ENCODE measurements around the gene FYCO1. TPM values are rescaled to one million over a fixed set of nuclear protein-coding genes. Genes with fewer than 3 reads are reported as not detected.

The FYCO1 gene
- total RNA-seq, 2 experiments from 2014 or later: 12.1 to 14.5 TPM

DNA sequence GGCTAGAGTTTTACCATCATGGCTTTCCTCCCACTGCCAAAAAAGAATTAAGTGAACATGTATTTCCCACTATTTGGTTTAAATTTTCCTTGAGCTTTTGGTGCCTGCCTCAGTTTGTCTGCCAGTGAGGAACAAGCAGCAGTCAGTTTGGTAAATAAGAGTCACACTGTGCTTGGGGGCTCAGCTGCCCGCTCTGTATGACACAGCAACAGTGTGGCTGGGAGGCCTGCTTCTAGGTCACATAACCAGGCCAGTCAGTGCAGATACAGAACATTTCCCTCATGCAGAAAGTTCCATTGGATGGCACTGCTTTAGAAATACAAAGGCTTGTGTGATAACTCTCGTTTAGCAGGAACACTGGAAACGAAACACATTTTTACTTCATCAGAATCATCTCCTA is 25.7 kb downstream of the FYCO1 start:
- CTCF ChIA-PET: interaction anchor here (1.0 kb wide), 1 partner anchor 10 kb away, joined by 3 read pairs; no protein-coding TSS in a partner anchor
- POLR2A ChIA-PET: no interaction called here

DNA sequence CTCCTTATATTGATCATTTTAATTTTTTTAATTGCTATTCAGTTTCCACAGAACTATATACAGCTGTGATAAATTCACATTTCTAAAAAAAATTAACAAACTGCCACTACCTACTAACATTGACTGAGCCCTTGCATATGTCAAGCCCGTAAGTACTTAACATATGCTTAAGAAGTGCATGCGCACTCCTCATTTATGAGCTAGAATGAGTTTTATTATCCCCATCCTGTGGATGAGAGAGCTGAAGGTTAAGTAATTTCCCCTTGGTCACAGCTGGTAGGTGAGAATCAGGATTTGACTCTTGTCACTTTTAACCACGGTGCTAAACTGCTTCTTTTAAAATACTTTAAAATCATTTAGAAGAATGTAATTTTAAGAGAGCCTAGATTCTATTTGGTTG is 26.5 kb downstream of the FYCO1 start:
- POLR2A ChIA-PET: no interaction called here
- CTCF ChIA-PET: interaction anchor here (1.0 to 1.1 kb wide), 2 partner anchors 11 to 110 kb away, joined by 3 read pairs; no protein-coding TSS in a partner anchor

DNA sequence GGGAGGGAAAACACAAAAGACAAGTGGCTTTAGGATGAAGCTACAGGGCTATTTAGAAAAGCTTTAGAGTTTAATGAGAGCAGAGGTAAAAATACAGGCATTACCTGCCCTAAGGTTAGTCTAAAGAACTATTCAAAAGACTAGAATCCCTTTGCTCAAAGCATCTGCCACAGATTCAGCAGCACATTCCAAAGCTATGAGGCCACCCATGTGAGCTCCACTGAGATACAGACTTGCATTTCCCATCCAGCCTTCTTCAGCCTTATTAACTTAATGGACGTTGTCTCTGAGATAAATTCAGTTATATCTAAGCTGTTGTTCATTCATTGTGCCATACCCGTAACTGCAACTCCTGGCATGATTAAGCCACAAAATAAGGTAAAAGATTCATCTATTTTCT is 26.9 kb downstream of the FYCO1 start:
- POLR2A ChIA-PET: no interaction called here
- CTCF ChIA-PET: interaction anchor here (1.1 kb wide), 1 partner anchor 110 kb away, joined by 3 read pairs; no protein-coding TSS in a partner anchor

DNA sequence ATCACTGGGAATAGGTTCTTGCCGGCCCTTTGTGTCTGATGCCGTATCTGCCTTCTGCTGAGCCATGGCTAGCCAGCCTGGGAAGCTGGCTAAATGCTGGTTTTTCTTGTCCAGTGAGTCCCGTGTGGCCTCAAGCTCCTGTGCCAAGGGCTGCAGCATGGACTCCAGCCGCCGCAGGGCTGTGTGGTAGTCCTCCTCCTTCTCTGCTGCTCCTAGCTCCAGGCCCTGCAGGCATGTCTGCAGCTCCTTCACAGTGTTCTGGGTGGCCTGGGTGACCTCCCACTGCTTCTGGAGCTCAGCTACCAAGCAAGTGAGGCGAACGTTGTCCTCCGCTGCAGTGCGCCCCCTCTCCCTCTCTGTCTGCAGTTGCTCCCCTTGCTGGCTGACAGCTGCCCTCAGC is 27.5 kb downstream of the FYCO1 start:
- POLR2A ChIA-PET: no interaction called here
- CTCF ChIA-PET: interaction anchor here (1.1 kb wide), 1 partner anchor 100 kb away, joined by 3 read pairs; no protein-coding TSS in a partner anchor

DNA sequence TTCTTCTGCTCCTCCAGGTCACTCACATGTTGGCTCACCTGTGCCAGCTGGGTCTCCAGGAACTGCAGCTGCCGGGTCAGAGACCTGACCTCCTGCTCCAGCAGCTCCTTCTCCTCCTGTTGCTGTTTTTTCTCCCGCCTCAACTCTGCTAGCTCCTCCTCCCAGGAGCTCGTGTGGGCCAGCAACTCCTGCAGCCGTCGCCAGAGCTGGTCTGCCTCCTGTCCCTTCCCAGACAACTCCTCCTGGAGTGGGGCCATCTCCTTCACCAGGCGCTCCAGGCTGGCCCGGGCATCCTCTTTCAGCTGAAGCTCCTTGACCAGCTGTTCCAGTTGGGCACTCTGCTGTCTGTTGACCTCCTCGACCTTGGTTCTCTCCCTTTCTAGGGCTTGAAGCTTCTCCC is 27.9 kb downstream of the FYCO1 start:
- CTCF ChIA-PET: interaction anchor here (1.0 to 1.1 kb wide), 2 partner anchors 101 to 111 kb away, joined by 3 to 4 read pairs; no protein-coding TSS in a partner anchor

DNA sequence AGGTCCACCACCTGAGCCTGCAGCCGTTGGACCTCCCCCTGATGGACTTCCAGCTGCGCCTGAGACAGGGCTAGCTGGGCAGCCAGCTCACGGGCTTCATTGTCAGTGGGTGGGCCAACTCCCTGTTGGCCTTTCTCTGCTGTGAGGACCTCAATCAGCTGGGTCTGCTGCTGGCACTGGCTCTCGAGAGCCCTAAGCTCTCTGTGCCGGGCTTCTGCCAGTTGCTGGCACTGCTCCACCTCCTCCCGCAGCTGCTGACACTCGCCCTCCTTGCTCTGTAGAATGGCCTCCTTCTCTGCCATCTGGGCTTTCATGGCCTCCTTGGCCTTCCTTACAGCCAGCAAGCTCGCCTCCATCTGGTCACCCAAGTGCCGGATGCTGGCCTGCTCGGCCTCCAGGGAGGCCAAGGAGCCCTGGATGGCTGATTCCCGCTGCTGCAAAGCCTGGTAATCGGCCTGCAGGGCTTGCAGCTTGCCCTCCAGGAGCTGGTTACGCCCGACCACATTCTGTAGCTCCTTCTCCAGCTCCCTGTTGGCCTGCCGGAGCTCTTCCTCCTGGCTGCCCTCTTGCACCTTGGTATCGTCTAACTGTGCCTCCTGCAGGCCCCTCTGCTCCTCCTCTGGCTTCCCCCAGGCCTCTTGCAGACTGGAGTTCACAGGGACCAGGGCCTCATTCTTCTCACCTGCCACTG is 28.5 kb downstream of the FYCO1 start:
- ChIA-PET POLR2A (interaction anchor here (0.9 kb wide), 1 partner anchor 9 kb away, joined by 3 read pairs; no protein-coding TSS in a partner anchor), CTCF (interaction anchor here (0.6 to 1.1 kb wide), 3 partner anchors 43 to 112 kb away, joined by 3 to 4 read pairs (median 3); no protein-coding TSS in a partner anchor)

More for the DNA sequence above, 27.9 kb downstream of the FYCO1 start:
- POLR2A ChIA-PET: no interaction called here

DNA sequence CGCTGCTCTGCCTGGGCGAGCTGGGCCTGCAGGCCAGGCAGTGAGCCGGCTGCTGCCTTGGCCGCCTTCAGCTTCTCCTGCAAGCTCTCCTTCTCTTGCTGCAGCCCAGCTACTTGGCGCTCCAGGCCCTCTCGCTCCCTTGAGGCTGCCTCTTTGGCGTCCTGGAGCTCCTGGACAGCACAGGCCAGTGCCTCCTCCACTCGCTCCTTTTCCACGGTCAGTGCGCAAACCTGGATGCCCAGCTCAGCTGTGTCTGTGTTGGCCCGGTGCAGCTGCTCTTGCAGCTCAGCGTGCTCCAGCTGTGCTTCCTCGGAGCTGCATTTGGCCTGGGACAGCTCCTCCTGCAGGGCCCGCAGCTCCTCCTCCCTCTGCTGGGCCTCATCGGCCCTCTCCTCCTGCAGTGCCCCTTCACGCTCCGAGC is 29.2 kb downstream of the FYCO1 start:
- POLR2A ChIA-PET: interaction anchor here (0.9 to 1.3 kb wide), 2 partner anchors 9 to 14 kb away, joined by 3 to 4 read pairs; no protein-coding TSS in a partner anchor
- CTCF ChIA-PET: interaction anchor here (0.9 to 1.7 kb wide), 4 partner anchors 15 to 113 kb away, joined by 3 to 6 read pairs (median 4); no protein-coding TSS in a partner anchor

DNA sequence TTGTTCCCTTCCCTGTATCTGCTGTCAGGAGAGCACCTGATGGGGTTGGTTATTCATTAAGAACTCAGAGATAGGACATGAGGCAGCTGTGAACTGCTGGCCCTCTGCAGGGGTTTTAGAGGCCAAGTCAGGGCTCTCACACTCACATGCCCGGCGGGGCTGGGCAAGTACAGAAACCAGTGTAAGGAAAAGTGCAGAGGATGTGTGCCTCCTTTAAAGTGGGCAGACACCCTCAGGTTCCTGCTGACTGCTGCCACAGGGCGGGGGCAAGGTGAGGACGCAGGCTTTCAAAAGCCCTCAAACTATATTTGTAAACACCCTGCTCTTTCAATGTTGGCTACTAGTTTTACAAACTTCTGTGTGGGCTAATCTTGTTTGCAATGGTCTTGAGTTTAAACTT is 30.0 kb downstream of the FYCO1 start:
- POLR2A ChIA-PET: interaction anchor here (0.8 to 2.2 kb wide), 4 partner anchors 8 to 14 kb away, joined by 3 to 11 read pairs (median 4); no protein-coding TSS in a partner anchor
- CTCF ChIA-PET: interaction anchor here (0.8 to 1.9 kb wide), 8 partner anchors 15 to 403 kb away, joined by 3 to 6 read pairs (median 4); no protein-coding TSS in a partner anchor

DNA sequence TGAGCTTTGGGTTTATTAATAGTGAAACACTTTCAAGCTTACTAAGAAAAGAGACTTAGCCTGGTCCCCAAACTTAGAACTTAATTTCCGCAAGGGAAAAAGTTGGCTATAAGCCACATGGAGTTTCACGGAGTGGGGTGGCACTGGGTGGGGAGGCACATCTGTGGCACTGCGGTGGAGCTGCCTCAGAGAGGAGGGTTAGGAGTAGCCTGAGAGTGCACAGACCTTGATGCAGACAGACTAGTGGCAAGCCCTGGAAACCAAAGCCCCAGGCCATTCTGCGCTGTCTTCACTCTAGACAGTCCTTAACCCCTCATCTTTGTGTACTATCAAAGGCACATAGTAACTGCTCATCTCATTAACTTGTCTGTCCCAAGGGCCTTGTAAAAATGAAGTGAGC is 30.4 kb downstream of the FYCO1 start:
- ChIA-PET CTCF (interaction anchor here (0.7 to 1.9 kb wide), 9 partner anchors 14 to 404 kb away, joined by 3 to 6 read pairs (median 3); partner anchors contain the start of gene CXCR6), POLR2A (interaction anchor here (0.8 to 2.2 kb wide), 4 partner anchors 8 to 15 kb away, joined by 3 to 11 read pairs (median 4); no protein-coding TSS in a partner anchor)

DNA sequence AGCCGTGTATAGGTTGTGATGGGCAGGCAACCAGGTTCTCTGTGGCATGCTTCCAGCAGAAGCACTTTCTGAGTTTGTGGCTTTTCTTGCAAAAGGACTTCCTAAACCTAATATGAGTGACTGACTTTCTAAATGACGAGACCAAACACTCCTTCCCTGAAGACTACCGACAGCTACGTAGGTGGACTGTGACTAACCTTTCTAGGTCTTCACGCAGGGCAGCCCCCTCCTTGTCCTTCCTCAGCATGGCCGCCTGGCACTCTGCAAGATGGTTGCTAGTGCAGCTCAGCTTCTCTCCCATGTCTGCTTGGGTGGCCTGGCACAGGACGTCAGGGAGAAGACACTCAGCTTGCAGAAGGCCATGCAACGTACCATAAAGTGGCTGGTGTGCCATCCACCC is 31.5 kb downstream of the FYCO1 start:
- CTCF ChIA-PET: interaction anchor here (0.6 to 1.9 kb wide), 4 partner anchors 10 to 37 kb away, joined by 3 to 5 read pairs (median 4); no protein-coding TSS in a partner anchor
- POLR2A ChIA-PET: interaction anchor here (2.2 kb wide), 1 partner anchor 13 kb away, joined by 11 read pairs; no protein-coding TSS in a partner anchor

DNA sequence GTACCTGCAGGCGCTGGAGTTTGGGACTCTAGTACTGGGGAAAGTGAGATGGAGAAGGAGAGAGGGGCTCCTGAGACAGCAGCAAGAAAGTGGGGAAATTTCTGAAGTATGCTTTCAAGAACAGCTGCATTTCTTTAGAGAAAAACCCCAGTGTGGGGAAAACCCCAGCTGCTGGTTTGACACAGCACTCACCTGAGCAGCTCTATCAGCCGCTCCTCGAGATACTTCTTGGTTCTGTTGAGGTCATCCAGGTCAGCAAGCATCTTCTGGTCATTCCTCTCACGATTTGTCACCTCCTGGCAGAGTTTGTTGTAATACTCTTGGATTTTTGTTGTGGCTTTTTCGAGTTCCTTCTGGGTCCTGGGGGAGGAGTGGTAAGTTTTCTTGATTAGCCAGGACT is 33.6 kb downstream of the FYCO1 start:
- ChIA-PET CTCF (interaction anchor here (0.5 to 1.7 kb wide), 6 partner anchors 11 to 118 kb away, joined by 3 to 6 read pairs (median 4); no protein-coding TSS in a partner anchor), POLR2A (interaction anchor here (0.6 to 1.2 kb wide), 2 partner anchors 14 to 18 kb away, joined by 3 to 5 read pairs; no protein-coding TSS in a partner anchor)

DNA sequence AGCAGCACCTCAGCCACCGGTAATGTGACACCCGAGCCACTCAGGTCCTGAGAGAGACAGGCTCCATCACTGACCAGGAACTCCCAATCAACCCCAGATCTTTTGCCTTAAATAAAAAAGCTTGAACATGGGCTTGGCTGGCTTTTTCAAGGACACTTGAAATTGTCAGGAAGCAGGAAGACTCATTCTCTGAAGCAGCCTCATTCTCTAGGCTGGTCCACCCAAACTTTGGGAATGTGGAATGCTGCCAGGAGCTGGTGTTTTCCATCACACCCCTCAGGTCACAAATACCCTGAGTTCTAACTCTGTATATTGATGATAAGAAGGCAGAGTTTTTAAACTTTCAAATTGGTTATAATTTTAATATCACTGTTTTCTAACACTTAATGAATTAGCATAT is 35.3 kb downstream of the FYCO1 start:
- ChIA-PET CTCF (interaction anchor here (0.9 to 2.1 kb wide), 3 partner anchors 16 to 118 kb away, joined by 3 to 6 read pairs (median 3); no protein-coding TSS in a partner anchor), POLR2A (no interaction called here)

DNA sequence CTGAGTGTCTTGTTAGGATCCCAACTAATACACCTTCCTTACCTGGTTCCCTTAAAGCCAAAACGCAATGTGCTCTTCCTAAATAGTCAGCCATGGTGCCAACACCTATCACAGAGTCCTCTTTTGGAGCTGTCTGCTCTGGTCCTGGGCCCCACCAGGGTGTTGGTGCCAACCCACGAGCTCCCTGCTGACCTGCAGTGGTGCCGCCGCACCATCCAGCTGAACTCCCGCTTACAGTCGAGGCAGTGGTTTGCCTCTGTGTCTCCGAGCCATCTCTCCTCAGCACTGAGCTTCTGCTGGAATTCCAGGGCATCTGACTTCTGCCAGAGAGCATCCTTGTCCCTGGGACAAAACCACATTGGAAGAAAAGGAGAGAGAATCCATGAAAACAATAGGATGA is 36.4 kb downstream of the FYCO1 start:
- CTCF ChIA-PET: interaction anchor here (0.6 to 2.1 kb wide), 3 partner anchors 17 to 119 kb away, joined by 3 to 6 read pairs (median 3); no protein-coding TSS in a partner anchor
- POLR2A ChIA-PET: no interaction called here

DNA sequence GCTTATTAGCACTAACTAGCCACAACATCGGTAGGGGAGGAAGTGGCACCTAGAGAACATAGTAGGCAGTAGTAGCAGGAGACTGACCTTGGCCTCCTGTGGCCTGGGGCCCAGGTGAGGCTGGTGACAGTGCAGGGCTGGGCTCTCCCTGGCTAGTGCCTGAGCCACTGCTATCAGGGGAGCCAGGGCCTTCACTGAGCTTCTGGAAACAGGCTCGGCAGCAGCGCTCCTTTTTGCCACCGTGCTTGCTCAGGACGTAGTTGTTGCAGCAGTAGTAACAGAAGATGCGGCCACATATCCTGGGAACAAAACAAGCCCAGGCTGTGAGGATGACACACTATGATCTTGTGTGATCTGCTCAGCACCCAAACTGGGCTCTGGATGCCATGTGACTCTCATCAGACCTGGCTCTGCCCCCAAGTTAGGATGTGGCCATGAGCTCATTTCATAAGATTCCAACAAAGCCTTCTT is 37.3 kb downstream of the FYCO1 start:
- ChIA-PET POLR2A (no interaction called here), CTCF (interaction anchor here (1.0 to 2.1 kb wide), 2 partner anchors 18 to 420 kb away, joined by 3 to 6 read pairs; no protein-coding TSS in a partner anchor)

DNA sequence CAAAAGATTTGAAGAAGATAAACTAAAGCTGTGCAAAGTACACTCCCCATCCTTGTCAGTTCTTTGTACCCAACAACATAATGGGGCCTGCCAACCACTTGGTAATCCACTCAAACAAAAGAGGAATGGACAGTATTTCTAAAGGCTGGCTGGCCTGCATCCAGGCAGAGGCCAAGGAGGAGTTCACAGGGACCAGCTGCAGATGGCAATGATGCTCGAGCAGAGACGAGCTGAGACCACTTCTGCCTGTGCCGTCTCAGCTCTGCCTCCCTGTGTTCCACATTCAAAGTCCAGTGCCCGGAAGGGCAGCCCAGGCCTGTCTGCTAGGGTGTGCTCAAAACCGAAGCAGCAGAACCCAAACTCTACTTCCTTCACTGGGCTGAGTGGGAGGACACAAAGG is 38.0 kb downstream of the FYCO1 start:
- ChIA-PET POLR2A (no interaction called here), CTCF (interaction anchor here (1.0 kb wide), 1 partner anchor 421 kb away, joined by 3 read pairs; no protein-coding TSS in a partner anchor)

DNA sequence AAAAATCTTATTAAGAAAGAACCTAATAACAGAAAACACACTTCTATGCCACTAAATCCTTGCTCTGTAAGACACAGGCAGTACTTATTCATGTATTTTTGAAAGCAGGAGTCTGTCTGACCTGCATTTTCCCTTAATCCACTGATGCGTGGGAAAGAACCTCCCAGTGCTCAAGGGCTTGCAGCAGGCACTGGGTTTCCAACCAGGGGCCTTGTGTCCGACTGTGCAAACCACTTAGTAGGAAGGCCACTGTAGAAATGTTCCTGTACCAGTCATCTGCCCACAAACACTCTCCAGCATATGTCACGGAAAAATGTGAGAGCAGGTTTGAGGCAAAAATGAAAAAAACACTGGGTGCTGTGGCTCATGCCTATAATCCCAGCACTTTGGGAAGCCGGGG is 39.9 kb downstream of the FYCO1 start:
- ChIA-PET POLR2A (no interaction called here), CTCF (interaction anchor here (1.1 kb wide), 1 partner anchor 108 kb away, joined by 3 read pairs; no protein-coding TSS in a partner anchor)

DNA sequence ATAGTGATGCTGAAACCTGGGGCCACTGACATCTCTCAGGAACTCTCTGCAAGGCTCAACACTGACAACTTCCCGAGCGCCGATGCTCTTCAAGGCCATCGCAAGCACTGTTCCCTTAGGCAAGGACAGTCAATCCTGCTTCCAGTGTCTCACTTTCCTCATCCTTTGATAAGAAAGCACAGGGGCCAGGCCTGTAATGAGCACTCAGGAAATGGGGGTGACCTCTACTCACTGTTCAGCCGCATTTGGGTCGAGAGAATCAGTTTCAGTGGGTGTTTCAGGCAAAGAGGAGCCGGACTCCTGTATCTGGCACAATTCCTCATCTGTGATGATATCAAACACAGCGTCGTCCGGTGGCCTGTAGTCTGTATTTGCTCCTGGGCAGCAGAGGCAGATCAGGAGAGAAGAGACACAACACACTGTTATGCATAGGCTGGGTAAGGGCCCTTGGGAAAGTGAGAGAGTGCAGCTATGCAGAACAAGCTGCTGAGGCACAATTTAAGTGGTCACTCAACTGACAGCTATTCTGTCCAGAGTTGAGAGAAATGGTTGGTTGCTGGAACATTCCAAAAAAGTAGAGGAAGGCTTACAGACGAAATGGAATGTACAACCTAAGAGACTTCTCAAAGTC is 40.5 kb downstream of the FYCO1 start:
- POLR2A ChIA-PET: no interaction called here
- CTCF ChIA-PET: no interaction called here

DNA sequence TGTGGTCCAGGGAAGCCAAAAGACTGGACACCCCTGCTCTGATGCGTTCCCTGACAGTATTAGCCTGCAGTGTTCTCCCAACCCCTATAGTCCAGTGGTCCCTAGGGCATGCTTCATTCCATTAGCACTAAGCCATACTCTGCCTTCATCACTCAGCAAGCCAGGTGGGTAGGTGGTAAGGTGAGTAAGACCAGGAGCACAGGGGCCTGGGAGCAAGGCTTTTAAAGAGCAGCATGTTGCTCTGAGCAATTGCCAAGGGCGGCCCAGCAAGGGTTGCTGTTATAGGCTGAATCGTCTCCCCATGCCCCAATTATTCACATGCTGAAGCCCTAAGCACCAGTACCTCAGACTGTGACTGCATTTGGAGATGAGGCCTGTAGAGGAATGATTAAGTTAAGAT is 41.3 kb downstream of the FYCO1 start:
- POLR2A ChIA-PET: no interaction called here
- CTCF ChIA-PET: interaction anchor here (1.6 kb wide), 1 partner anchor 9 kb away, joined by 5 read pairs; no protein-coding TSS in a partner anchor

DNA sequence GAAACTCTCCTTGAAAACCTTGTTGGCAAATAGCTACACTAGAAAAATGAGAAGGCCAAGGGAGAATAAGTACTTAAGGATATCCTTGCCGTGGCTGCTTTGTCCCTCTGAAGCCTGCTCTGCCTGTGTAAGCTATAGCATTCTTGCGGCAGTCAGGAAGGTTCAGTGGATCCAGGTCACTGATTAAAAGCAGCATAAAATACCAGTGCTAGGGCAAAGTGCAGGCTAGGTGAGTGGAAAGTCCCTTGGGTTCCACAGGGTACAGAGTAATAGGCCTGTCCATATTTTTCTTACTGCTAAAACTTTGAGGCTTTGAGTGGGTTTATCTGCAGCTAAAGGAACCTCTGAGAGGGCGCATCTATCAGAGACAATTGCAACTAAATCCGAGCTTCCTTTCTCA is 42.1 kb downstream of the FYCO1 start:
- CTCF ChIA-PET: interaction anchor here (1.6 kb wide), 1 partner anchor 10 kb away, joined by 5 read pairs; no protein-coding TSS in a partner anchor

More for the DNA sequence above, 42.1 kb downstream of the FYCO1 start:
- POLR2A ChIA-PET: no interaction called here
